ENCODE data around the gene C11orf54. TPM values are rescaled to one million over a fixed set of nuclear protein-coding genes. Genes with fewer than 3 reads are reported as not detected.

Gene C11orf54
- polyA plus RNA-seq, 1 donor (not counting 4 experiments of a cell fraction or from before 2014, with no cell fraction given) = 11.9 TPM

DNA sequence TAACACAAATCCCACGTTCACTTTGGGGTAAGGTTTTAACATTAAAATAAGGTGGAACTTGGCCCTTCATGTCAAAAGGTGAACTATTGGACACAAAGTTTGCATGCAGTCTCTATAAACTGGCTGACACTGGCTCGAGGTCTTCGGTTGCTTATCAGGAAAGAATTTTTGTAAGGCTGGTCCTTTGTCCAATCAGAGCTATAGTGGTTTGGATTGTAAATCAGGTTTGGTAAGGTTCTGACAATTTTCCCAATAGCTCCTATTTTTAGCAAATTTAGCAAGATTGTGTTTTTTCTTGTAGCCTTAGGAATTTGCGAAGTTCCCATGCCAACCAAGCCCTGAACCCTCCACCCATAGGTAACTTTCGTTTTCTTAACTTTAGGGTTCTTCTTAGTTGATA, 25.0 kb downstream of the C11orf54 start:
- Histone ChIP-seq H3K27me3 (ENCODE audit: control insufficient read depth, extremely low read depth, insufficient read depth, low read length) (no peaks in the 10 kb centered on the region), H2AFZ (ENCODE audit: control insufficient read depth, low read length) (no peak overlapping the region), H3K4me2 (ENCODE audit: control insufficient read depth, extremely low read depth, insufficient read depth, low read depth, low read length) (no peak overlapping the region), H3K36me3 (ENCODE audit: control insufficient read depth in 2 of 2, extremely low read depth in 1 of 2, insufficient read depth in 2 of 2, low read length in 2 of 2) (no peaks in the 10 kb centered on the region), H3K9ac (ENCODE audit: control insufficient read depth, extremely low read depth, insufficient read depth, low read length) (no peak overlapping the region), H3K9me1 (ENCODE audit: control insufficient read depth, extremely low read depth, insufficient read depth, low read length) (no peaks in the 10 kb centered on the region), H3K27ac (ENCODE audit: control insufficient read depth, insufficient read depth, low read length) (no peak overlapping the region), H3K4me1 (ENCODE audit: control insufficient read depth, extremely low read depth, insufficient read depth, low read length) (peaks cover 2% of the 10 kb centered on the region), H3K9me3 (ENCODE audit: control insufficient read depth, low read depth, low read length) (no peaks in the 10 kb centered on the region), H3K79me2 (ENCODE audit: control insufficient read depth, insufficient read depth, low read length) (no peaks in the 10 kb centered on the region), H3K4me3 (ENCODE audit: control insufficient read depth in 2 of 3, extremely low read depth in 1 of 3, insufficient read depth in 2 of 3, low read depth in 1 of 3, low read length in 3 of 3) (no peak overlapping the region), H4K20me1 (ENCODE audit: control insufficient read depth, extremely low read depth, insufficient read depth, low read length) (no peaks in the 10 kb centered on the region)
- TF ChIP-seq EZH2 (IDR thresholded peaks at IDR 0.05; ENCODE audit: low read length) = no peak
- TF ChIP-seq, protein P1, sequence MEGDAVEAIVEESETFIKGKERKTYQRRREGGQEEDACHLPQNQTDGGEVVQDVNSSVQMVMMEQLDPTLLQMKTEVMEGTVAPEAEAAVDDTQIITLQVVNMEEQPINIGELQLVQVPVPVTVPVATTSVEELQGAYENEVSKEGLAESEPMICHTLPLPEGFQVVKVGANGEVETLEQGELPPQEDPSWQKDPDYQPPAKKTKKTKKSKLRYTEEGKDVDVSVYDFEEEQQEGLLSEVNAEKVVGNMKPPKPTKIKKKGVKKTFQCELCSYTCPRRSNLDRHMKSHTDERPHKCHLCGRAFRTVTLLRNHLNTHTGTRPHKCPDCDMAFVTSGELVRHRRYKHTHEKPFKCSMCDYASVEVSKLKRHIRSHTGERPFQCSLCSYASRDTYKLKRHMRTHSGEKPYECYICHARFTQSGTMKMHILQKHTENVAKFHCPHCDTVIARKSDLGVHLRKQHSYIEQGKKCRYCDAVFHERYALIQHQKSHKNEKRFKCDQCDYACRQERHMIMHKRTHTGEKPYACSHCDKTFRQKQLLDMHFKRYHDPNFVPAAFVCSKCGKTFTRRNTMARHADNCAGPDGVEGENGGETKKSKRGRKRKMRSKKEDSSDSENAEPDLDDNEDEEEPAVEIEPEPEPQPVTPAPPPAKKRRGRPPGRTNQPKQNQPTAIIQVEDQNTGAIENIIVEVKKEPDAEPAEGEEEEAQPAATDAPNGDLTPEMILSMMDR (optimal IDR thresholded peaks at IDR 0.05 in 1 of 3, IDR thresholded peaks at IDR 0.05 in 1 of 3, conservative IDR thresholded peaks at IDR 0.05 in 1 of 3; ENCODE audit: extremely low read depth in 1 of 3, insufficient read depth in 2 of 3, low read length in 3 of 3) = no peak
- FAIRE-seq = no peak
- no peak for DNase-seq (ENCODE audit: low read depth, low spot score)
- dilution Hi-C loops (cut with MboI; ENCODE audit: extremely low pct_ligation_motif_present, low sequenced_read_pairs) = no loop called here

DNA sequence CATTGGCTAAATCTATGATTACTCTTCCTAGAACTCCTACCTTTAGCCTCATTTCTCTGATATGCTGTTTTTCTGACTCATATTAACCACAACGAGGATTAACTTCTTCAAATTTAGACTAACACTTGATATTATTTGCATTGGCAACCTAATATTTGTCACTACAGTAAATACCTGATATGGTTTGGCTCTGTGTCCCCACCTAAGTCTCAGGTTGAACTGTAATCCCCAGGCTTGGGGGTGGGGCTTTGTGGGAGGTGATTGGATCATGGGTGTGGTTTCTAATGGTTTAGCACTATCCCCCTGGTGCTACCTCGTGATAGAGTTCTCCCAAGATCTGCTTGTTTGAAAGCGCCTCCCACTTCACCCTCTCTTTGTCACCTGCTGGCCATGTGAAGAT, 25.5 kb downstream of the C11orf54 start:
- H3K9me3 ChIP-seq (ENCODE audit: control insufficient read depth, low read depth, low read length) = no peaks in the 10 kb centered on the region
- dilution Hi-C loops (cut with MboI; ENCODE audit: extremely low pct_ligation_motif_present, low sequenced_read_pairs) = no loop called here
- no peak for DNase-seq (ENCODE audit: low read depth, low spot score)
- no peak overlapping the region for H3K4me2 ChIP-seq (ENCODE audit: control insufficient read depth, extremely low read depth, insufficient read depth, low read depth, low read length)
- no peaks in the 10 kb centered on the region for H4K20me1 ChIP-seq (ENCODE audit: control insufficient read depth, extremely low read depth, insufficient read depth, low read length)
- FAIRE-seq = no peak
- no peak overlapping the region for H3K4me3 ChIP-seq (ENCODE audit: control insufficient read depth in 2 of 3, extremely low read depth in 1 of 3, insufficient read depth in 2 of 3, low read depth in 1 of 3, low read length in 3 of 3)
- no peak overlapping the region for H3K27ac ChIP-seq (ENCODE audit: control insufficient read depth, insufficient read depth, low read length)
- H3K4me1 ChIP-seq (ENCODE audit: control insufficient read depth, extremely low read depth, insufficient read depth, low read length) = peaks cover 2% of the 10 kb centered on the region
- H3K27me3 ChIP-seq (ENCODE audit: control insufficient read depth, extremely low read depth, insufficient read depth, low read length) = no peaks in the 10 kb centered on the region
- H3K36me3 ChIP-seq (ENCODE audit: control insufficient read depth in 2 of 2, extremely low read depth in 1 of 2, insufficient read depth in 2 of 2, low read length in 2 of 2) = no peaks in the 10 kb centered on the region
- no peaks in the 10 kb centered on the region for H3K79me2 ChIP-seq (ENCODE audit: control insufficient read depth, insufficient read depth, low read length)
- no peaks in the 10 kb centered on the region for H3K9me1 ChIP-seq (ENCODE audit: control insufficient read depth, extremely low read depth, insufficient read depth, low read length)
- TF ChIP-seq, protein P1 (optimal IDR thresholded peaks at IDR 0.05 in 1 of 3, IDR thresholded peaks at IDR 0.05 in 1 of 3, conservative IDR thresholded peaks at IDR 0.05 in 1 of 3; ENCODE audit: extremely low read depth in 1 of 3, insufficient read depth in 2 of 3, low read length in 3 of 3) = no peak
- no peak overlapping the region for H3K9ac ChIP-seq (ENCODE audit: control insufficient read depth, extremely low read depth, insufficient read depth, low read length)
- no peak overlapping the region for H2AFZ ChIP-seq (ENCODE audit: control insufficient read depth, low read length)

All from keratinocyte (primary cell).